HCT116 (cell line): ENCODE results near the gene CXCR1.

Experiments used
- ATF3 ChIP-seq: IDR thresholded peaks from 2 replicates; pipeline ENCODE4 v1.6.1; 2012
- EZH2 ChIP-seq: fragments of 200-600 bp; sonication (generic); IDR thresholded peaks from 2 replicates; pipeline ENCODE4 v1.6.1; 2017; ENCODE audit warnings: antibody characterized with exemption, mixed run types
- MAX ChIP-seq: IDR thresholded peaks from 2 replicates; pipeline ENCODE4 v1.6.1; 2012
- POLR2A ChIP-seq: IDR thresholded peaks from 2 replicates; pipeline ENCODE4 v1.7.0; 2011; ENCODE audit warnings: borderline replicate concordance; ENCODE audit not compliant: insufficient read depth, insufficient read length; ENCODE audit errors: extremely low read depth
- TF ChIP-seq, protein P1 (sequence below), 3 experiments: fragments of 200-600 bp in 1 of 3; sonication (generic) in 1 of 3; IDR thresholded peaks in 2 of 3; conservative IDR thresholded peaks in 1 of 3; 2 replicates each; pipeline ENCODE4 v1.5.1; 2012 to 2017; ENCODE audit warnings: low read depth in 2 of 3, low read length in 2 of 3, antibody characterized with exemption in 1 of 3, borderline replicate concordance in 1 of 3, control low read depth in 1 of 3, mild to moderate bottlenecking in 1 of 3, mixed read lengths in 1 of 3, mixed run types in 1 of 3, moderate library complexity in 1 of 3; ENCODE audit not compliant: insufficient read depth in 1 of 3

DNA sequence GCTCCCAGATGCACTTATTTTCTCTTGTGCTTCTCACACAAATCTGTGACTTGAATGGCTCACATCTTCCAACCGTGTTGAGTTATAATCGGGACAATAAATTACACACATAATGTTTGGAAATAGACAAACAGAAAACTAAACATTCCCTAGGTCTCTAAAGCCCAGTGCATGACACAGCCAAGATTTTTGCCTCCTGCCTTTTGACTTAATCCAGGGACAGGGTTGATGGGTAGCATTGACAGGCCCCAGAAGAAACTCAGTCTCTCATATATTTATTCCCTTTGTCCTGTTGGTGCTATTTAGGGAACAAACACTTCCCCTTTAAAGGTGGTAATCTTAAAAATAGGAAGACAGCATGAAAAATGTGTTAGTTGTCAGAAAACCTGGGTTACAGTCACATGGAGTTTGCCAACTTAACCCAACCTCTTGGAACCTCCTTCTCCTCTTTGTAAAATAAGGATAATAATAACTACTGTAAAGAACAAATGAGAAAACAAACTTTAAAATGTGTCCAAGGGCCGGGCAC, 26.2 kb upstream of the CXCR1 start:
- TF ChIP-seq, protein P1, sequence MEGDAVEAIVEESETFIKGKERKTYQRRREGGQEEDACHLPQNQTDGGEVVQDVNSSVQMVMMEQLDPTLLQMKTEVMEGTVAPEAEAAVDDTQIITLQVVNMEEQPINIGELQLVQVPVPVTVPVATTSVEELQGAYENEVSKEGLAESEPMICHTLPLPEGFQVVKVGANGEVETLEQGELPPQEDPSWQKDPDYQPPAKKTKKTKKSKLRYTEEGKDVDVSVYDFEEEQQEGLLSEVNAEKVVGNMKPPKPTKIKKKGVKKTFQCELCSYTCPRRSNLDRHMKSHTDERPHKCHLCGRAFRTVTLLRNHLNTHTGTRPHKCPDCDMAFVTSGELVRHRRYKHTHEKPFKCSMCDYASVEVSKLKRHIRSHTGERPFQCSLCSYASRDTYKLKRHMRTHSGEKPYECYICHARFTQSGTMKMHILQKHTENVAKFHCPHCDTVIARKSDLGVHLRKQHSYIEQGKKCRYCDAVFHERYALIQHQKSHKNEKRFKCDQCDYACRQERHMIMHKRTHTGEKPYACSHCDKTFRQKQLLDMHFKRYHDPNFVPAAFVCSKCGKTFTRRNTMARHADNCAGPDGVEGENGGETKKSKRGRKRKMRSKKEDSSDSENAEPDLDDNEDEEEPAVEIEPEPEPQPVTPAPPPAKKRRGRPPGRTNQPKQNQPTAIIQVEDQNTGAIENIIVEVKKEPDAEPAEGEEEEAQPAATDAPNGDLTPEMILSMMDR (IDR thresholded peaks at IDR 0.05 in 2 of 3, conservative IDR thresholded peaks at IDR 0.05 in 1 of 3; ENCODE audit: borderline replicate concordance in 1 of 3, insufficient read depth in 1 of 3, low read depth in 2 of 3, low read length in 2 of 3) = no peak
- no peak for TF ChIP-seq EZH2
- no peak for TF ChIP-seq MAX
- TF ChIP-seq POLR2A = no peak
- no peak for TF ChIP-seq ATF3
